ENCODE measurements around the gene TRAPPC14.

Gene TRAPPC14

DNA sequence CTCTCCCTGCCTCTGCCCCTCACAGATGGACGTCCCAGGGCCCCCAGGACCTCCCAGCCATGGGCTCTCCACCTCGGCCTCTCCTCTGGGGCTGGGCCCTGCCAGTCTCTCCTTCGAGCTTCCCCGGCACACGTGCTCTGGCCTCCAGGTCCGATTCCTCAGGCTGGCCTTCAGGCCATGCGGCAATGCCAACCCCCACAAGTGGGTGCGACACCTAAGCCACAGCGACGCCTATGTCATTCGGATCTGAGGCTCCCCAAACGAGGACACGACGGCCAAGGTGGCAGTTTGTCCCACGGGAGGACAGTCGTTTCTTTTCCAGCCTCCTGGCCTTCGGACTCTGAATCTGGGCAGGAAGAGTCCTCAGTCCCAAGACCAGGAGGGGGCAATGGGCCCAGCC lies 51.9 kb downstream of the TRAPPC14 start:
- DNase-seq (ENCODE audit: low spot score in 2 of 2) (no peak), ATAC-seq (replicated peaks; ENCODE audit: extremely low read depth, poor library complexity, severe bottlenecking) (no peak)
- no peak overlapping the region for H3K4me3 Mint-ChIP-seq
- no peaks in the 10 kb centered on the region for H3K27me3 Mint-ChIP-seq
- no peak overlapping the region for H3K27ac Mint-ChIP-seq (ENCODE audit: low read depth)
- peaks cover 5% of the 10 kb centered on the region for H3K4me1 Mint-ChIP-seq
- H3K9me3 Mint-ChIP-seq = no peaks in the 10 kb centered on the region
- peaks cover 37% of the 10 kb centered on the region for H3K36me3 Mint-ChIP-seq (ENCODE audit: insufficient read depth)

DNA sequence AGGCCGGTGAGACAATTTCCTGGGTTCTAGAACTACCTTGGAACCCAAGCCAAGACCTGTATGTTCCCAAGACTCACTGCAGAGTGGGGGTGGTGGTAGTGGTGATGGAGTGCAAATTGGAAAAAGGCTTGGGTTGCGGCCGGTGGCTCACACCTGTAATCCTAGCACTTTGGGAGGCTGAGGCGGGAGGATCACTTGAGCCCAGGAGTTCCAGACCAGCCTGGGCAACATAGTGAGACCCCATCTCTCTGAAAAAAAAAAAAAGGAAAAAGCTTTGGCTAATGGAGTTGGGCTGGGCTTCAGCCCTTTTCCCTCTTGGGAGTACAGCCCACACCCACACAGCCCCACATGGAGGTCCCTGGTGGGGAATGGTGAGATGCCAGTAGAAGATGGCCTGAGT lies 53.0 kb downstream of the TRAPPC14 start:
- peaks cover 5% of the 10 kb centered on the region for H3K4me1 Mint-ChIP-seq

More for the DNA sequence above, 53.0 kb downstream of the TRAPPC14 start:
- ATAC-seq (replicated peaks; ENCODE audit: extremely low read depth, poor library complexity, severe bottlenecking) (no peak), DNase-seq (ENCODE audit: low spot score in 2 of 2) (no peak)
- Mint-ChIP-seq H3K27ac (ENCODE audit: low read depth) (no peak overlapping the region), H3K36me3 (ENCODE audit: insufficient read depth) (peaks cover 35% of the 10 kb centered on the region), H3K4me3 (no peak overlapping the region), H3K27me3 (no peaks in the 10 kb centered on the region), H3K9me3 (no peaks in the 10 kb centered on the region)

All from central memory CD8-positive, alpha-beta T cell (primary cell).